OCI-LY3 (cell line): ENCODE results near the gene S100A16.

Experiments used
- EZH2phosphoT487 ChIP-seq: fragments of 200-600 bp; shearing (Covaris generic); IDR thresholded peaks from 2 replicates; pipeline ENCODE4 v1.6.1; 2018; ENCODE audit warnings: antibody characterized with exemption, mixed run types, low read depth
- TF ChIP-seq, protein P1 (sequence below): fragments of 200-600, 300-600 bp; sonication (generic); IDR thresholded peaks from 2 replicates; pipeline ENCODE4 v1.5.1; 2014; ENCODE audit warnings: antibody characterized with exemption, low read length, low read depth

DNA sequence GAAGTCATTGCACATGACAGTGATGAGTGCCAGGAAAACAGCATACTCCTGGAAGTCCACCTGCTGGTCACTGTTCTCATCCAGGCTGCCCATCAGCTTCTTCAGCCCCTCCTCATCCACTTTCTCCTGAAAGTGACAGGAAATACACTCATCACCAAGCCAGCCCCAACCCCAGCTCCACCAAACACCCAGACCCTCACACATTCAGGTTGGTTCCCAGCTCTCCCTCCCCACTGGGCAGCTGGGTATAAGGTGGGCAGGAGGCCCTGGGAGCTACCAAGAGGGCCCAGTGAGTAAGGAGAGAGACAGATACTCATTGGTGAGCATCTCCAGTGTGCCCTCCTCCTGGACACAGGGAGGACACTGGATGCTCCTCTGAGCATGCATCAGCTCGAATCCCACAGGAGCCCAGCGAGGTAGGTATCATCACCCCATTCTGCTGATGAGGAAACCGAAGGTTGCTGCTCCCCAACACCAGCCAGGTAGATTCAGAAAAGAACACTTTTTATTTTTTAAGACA, 51.4 kb downstream of the S100A16 start:
- TF ChIP-seq, protein P1, sequence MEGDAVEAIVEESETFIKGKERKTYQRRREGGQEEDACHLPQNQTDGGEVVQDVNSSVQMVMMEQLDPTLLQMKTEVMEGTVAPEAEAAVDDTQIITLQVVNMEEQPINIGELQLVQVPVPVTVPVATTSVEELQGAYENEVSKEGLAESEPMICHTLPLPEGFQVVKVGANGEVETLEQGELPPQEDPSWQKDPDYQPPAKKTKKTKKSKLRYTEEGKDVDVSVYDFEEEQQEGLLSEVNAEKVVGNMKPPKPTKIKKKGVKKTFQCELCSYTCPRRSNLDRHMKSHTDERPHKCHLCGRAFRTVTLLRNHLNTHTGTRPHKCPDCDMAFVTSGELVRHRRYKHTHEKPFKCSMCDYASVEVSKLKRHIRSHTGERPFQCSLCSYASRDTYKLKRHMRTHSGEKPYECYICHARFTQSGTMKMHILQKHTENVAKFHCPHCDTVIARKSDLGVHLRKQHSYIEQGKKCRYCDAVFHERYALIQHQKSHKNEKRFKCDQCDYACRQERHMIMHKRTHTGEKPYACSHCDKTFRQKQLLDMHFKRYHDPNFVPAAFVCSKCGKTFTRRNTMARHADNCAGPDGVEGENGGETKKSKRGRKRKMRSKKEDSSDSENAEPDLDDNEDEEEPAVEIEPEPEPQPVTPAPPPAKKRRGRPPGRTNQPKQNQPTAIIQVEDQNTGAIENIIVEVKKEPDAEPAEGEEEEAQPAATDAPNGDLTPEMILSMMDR = no peak
- TF ChIP-seq EZH2phosphoT487 = no peak
